GM12878 (cell line): ENCODE data around the gene NUDCD3. TPM values are rescaled to one million over a fixed set of nuclear protein-coding genes. Genes with fewer than 3 reads are reported as not detected.

Experiments
- ATAC-seq: fragments of 200-7000 bp; cut with Tn5 transposase; 3 replicates; pipeline ENCODE4 v1.9.1; 2020; ENCODE audit warnings: mild to moderate bottlenecking, moderate library complexity
- BruUV-seq: library from RNA; stranded (reverse); fragments of 400-500 nt; replicated peaks from 2 replicates; lab custom pipeline; 2021; lab: Mats Ljungman, UMichigan
- CTCF ChIA-PET: fragments of 300-600 bp; sonication (Branson Sonifier 250); formaldehyde crosslinking; extraction: SDS; loops from one replicate; lab custom pipeline; 2021; ENCODE audit warnings: inconsistent platforms; lab: Yijun Ruan, JAX
- POLR2A ChIA-PET: fragments of 350-600 bp; formaldehyde crosslinking; extraction: SDS; loops from one replicate; lab custom pipeline; 2021; ENCODE audit warnings: inconsistent platforms; lab: Charles Lee
- RAD21 ChIA-PET: fragments of 300-600 bp; sonication (Branson Sonifier 250); formaldehyde crosslinking; loops from one replicate; lab custom pipeline; 2023; ENCODE audit warnings: antibody characterized with exemption; ENCODE audit not compliant: unreplicated experiment; lab: Charles Lee
- SMC1A ChIA-PET: fragments of 300-600 bp; sonication (Branson Sonifier 250); formaldehyde crosslinking; loops from one replicate; lab custom pipeline; 2023; ENCODE audit not compliant: unreplicated experiment, uncharacterized antibody; lab: Charles Lee
- DNase-seq: peaks from one replicate; pipeline ENCODE4 v3.0.0-alpha.2; 2011; ENCODE audit warnings: low read depth, low spot score
- FAIRE-seq: peaks from 3 replicates; lab custom pipeline; 2011; peaks lifted over from hg19 to GRCh38; lab: Jason Lieb, UNC
- H2AFZ ChIP-seq: 2 replicates; pipeline ENCODE4 v1.6.0; 2011; ENCODE audit warnings: low read depth, low read length, control low read depth; ENCODE audit not compliant: control insufficient read depth
- H3K27ac ChIP-seq: 2 replicates; pipeline ENCODE4 v1.5.1; 2011; ENCODE audit warnings: control low read depth; ENCODE audit not compliant: control insufficient read depth, insufficient read depth
- H3K27me3 ChIP-seq, 2 experiments: replicated peaks in 1 of 2; 2 replicates each; pipeline versions ENCODE4 v1.6.0 to v1.6.1; 2011; ENCODE audit warnings: low read length in 1 of 2; ENCODE audit not compliant: control insufficient read depth in 2 of 2, insufficient read depth in 2 of 2
- H3K36me3 ChIP-seq, 2 experiments: 2 replicates each; pipeline ENCODE4 v1.5.1; 2011; ENCODE audit warnings: low read length in 1 of 2; ENCODE audit not compliant: control insufficient read depth in 2 of 2, insufficient read depth in 2 of 2
- H3K4me1 ChIP-seq: 2 replicates; pipeline ENCODE4 v1.6.1; 2011; ENCODE audit warnings: mild to moderate bottlenecking, low read length, moderate library complexity, mixed read lengths; ENCODE audit not compliant: control insufficient read depth, insufficient read depth
- H3K4me2 ChIP-seq: 2 replicates; pipeline ENCODE4 v1.6.0; 2011; ENCODE audit warnings: control low read depth; ENCODE audit not compliant: control insufficient read depth, insufficient read depth
- H3K4me3 ChIP-seq: fragments of 200-600 bp; sonication (generic); 2 replicates; pipeline ENCODE4 v1.5.1; 2016
- H3K79me2 ChIP-seq: 2 replicates; pipeline ENCODE4 v1.6.0; 2011; ENCODE audit warnings: low read length; ENCODE audit not compliant: control insufficient read depth, insufficient read depth
- H3K9ac ChIP-seq: 2 replicates; pipeline ENCODE4 v1.8.0; 2011; ENCODE audit warnings: low read length, control low read depth, mixed read lengths; ENCODE audit not compliant: control insufficient read depth, insufficient read depth
- H3K9me3 ChIP-seq: replicated peaks from 3 replicates; pipeline ENCODE4 v1.5.1; 2011; ENCODE audit warnings: mild to moderate bottlenecking, low read length; ENCODE audit not compliant: control insufficient read depth, insufficient read depth
- H4K20me1 ChIP-seq: 2 replicates; pipeline ENCODE4 v1.6.0; 2011; ENCODE audit not compliant: control insufficient read depth, insufficient read depth
- IKZF2 ChIP-seq, 2 experiments: fragments of 450-650 bp; IDR thresholded peaks; 2 replicates each; pipeline ENCODE4 v1.6.1; 2017; ENCODE audit warnings: mild to moderate bottlenecking in 2 of 2, moderate library complexity in 2 of 2
- MAX ChIP-seq: IDR thresholded peaks from 2 replicates; pipeline ENCODE4 v1.6.1; 2012; ENCODE audit warnings: low read depth, low read length, improper control_type of control experiment
- RAD51 ChIP-seq: fragments of 450-650 bp; IDR thresholded peaks from 2 replicates; pipeline ENCODE4 v1.6.1; 2016; ENCODE audit warnings: moderate library complexity, mild to moderate bottlenecking, inconsistent platforms
- SREBF1 ChIP-seq: IDR thresholded peaks from 2 replicates; pipeline ENCODE4 v1.6.1; 2012; ENCODE audit warnings: mild to moderate bottlenecking, low read length
- USF2 ChIP-seq: IDR thresholded peaks from 2 replicates; pipeline ENCODE4 v1.6.1; 2011; ENCODE audit warnings: low read depth, low read length, improper control_type of control experiment, borderline replicate concordance
- YY1 ChIP-seq: IDR thresholded peaks from 2 replicates; pipeline ENCODE4 v1.6.1; 2011; ENCODE audit warnings: low read depth, mild to moderate bottlenecking, low read length
- ZNF592 ChIP-seq: fragments of 450-650 bp; IDR thresholded peaks from 2 replicates; pipeline ENCODE4 v1.6.1; 2017; ENCODE audit warnings: mild to moderate bottlenecking, moderate library complexity
- ZNF687 ChIP-seq: fragments of 450-650 bp; IDR thresholded peaks from 2 replicates; pipeline ENCODE4 v1.6.1; 2017; ENCODE audit warnings: mild to moderate bottlenecking, moderate library complexity
- WGBS: methylation state at CpG from one replicate; pipeline ENCODE4 v1.1.6; 2016; ENCODE audit warnings: low lambda C conversion rate; ENCODE audit not compliant: insufficient replicate concordance, insufficient coverage; ENCODE audit errors: missing lambda C conversion rate; 5-methylcytosine and 5-hydroxymethylcytosine counted together
- in situ Hi-C: fragments of 300-500 bp; cut with MboI; formaldehyde crosslinking; loops from 9 replicates; pipeline ENCODE4 v1.14.3; 2018; ENCODE audit warnings: mixed read lengths
- intact Hi-C: fragments of 100-400 bp; cut with micrococcal nuclease; formaldehyde crosslinking; loops from one replicate; pipeline ENCODE4 v1.14.2; 2022; ENCODE audit not compliant: unreplicated experiment
- polyA plus RNA-seq, 11 experiments: library from polyadenylated mRNA; depleted of rRNA in 4 of 11; unstranded in 6 of 11; stranded (reverse) in 5 of 11; fragments of >200 nt; fragmentation: Nextera tagmentation in 4 of 11; fragmentation: Illumina TruSeq in 1 of 11; extraction: Ambion mirVana in 4 of 11; extraction: Trizol in 1 of 11; gene quantifications; 1 replicate in 1 of 11; 2 replicates in 10 of 11; pipeline versions ENCODE4 v1.2.1 to v1.2.3, GENCODE V29; 2011 to 2016; ENCODE audit warnings: inconsistent platforms in 2 of 11, missing spikeins in 2 of 11, low read depth in 1 of 11
- total RNA-seq, 4 experiments: library from RNA; depleted of rRNA in 3 of 4; stranded (reverse); fragments of >200 nt in 3 of 4; fragmentation: Illumina TruSeq in 1 of 4; extraction: Trizol in 1 of 4; gene quantifications; 2 replicates each; pipeline versions ENCODE4 v1.2.1 to v1.2.3, GENCODE V29; 2013 to 2021

Gene NUDCD3
- total and polyA plus RNA-seq, 10 of the 15 experiments (the other 5 are each of a cell fraction or from before 2014, with no cell fraction given), result 25.0 to 89.8 (median 46.4) TPM

- ChIA-PET RAD21 (interaction anchor here (1.0 to 2.6 kb wide), 4 partner anchors 14 to 541 kb away, joined by 3 to 9 read pairs (median 5); no protein-coding TSS in a partner anchor), SMC1A (interaction anchor here (0.9 to 4.0 kb wide), 6 partner anchors 8 to 28 kb away, joined by 3 to 26 read pairs (median 5); no protein-coding TSS in a partner anchor), POLR2A (interaction anchor here (1.1 to 1.6 kb wide), 3 partner anchors 9 to 203 kb away, joined by 3 to 4 read pairs (median 4); partner anchors contain the start of gene NUDCD3), CTCF (interaction anchor here (0.6 to 2.5 kb wide), 10 partner anchors 9 to 202 kb away, joined by 3 to 10 read pairs (median 6); no protein-coding TSS in a partner anchor)
- no peak overlapping the region for H3K4me3 ChIP-seq
- no TSS peak for BruUV-seq
- no peaks in the 10 kb centered on the region; the same call in 2 of the 3 replicates for H3K9me3 ChIP-seq
- H3K27me3 ChIP-seq, result no peaks in the 10 kb centered on the region
- FAIRE-seq, result no peak
- H3K9ac ChIP-seq, result no peak overlapping the region
- peaks cover 51% of the 10 kb centered on the region for H3K79me2 ChIP-seq
- peak overlapping the region; percentile 79 for H3K27ac ChIP-seq
- peaks cover 0 to 8% of the 10 kb centered on the region in 2 experiments; a peak in 2 of 4 replicates for H3K36me3 ChIP-seq
- in situ Hi-C loops, result no loop called here
- WGBS, result 34% methylated on average over 2 of the region's 2 CpGs
- DNase-seq, result peak; percentile 39
- TF ChIP-seq ZNF592 (peak; percentile 78), MAX (no peak), SREBF1 (no peak), USF2 (peak; percentile 4; the same call in 1 of the 2 replicates), RAD51 (peak; percentile 60), IKZF2 (IDR thresholded peaks at IDR 0.05) (0 out of 4 replicates have a peak, but pooled peaks of 1 of the 2 experiments have one; percentile 25), ZNF687 (peak; percentile 66), YY1 (peak; percentile 34; the same call in 1 of the 2 replicates)
- H2AFZ ChIP-seq, result peak overlapping the region; percentile 27
- intact Hi-C loops, result no loop called here
- peaks cover 22% of the 10 kb centered on the region for H3K4me1 ChIP-seq
- H3K4me2 ChIP-seq, result peak overlapping the region; percentile 87
- H4K20me1 ChIP-seq, result no peaks in the 10 kb centered on the region
- ATAC-seq, result peak; percentile 60
Measured at GRCh38 chr7:44461387-44461786, 29.1 kb downstream of the NUDCD3 start.
